ENCODE measurements around the gene SDF2.

SDF2 gene

GRCh38 chr17:28657756-28658155 is 4.0 kb downstream of the SDF2 start:
- no peak for ATAC-seq
- no peak for TF ChIP-seq ARNTL (CRISPR knock-in tag; IDR thresholded peaks at IDR 0.05; ENCODE audit: borderline replicate concordance, low read depth)
- no peak for TF ChIP-seq RARB (CRISPR knock-in tag; IDR thresholded peaks at IDR 0.05)
- no peak for TF ChIP-seq ESRRG (CRISPR knock-in tag; IDR thresholded peaks at IDR 0.05)
- no peak for TF ChIP-seq ZC3H10 (CRISPR knock-in tag; IDR thresholded peaks at IDR 0.05)
- TF ChIP-seq CSRNP3 (CRISPR knock-in tag; IDR thresholded peaks at IDR 0.05): no peak
- no peak for TF ChIP-seq ZFP3 (CRISPR knock-in tag; IDR thresholded peaks at IDR 0.05)
- no peak for TF ChIP-seq POU6F1 (CRISPR knock-in tag; IDR thresholded peaks at IDR 0.05; ENCODE audit: borderline replicate concordance, low read depth)
- no peak for TF ChIP-seq ZNF8 (CRISPR knock-in tag; IDR thresholded peaks at IDR 0.05)
- TF ChIP-seq TOX (CRISPR knock-in tag; IDR thresholded peaks at IDR 0.05; ENCODE audit: borderline replicate concordance): no peak
- no peak for TF ChIP-seq GLIS3 (CRISPR knock-in tag; IDR thresholded peaks at IDR 0.05)
- no peak for TF ChIP-seq CSDC2 (CRISPR knock-in tag; IDR thresholded peaks at IDR 0.05)
- TF ChIP-seq ISL1 (CRISPR knock-in tag; IDR thresholded peaks at IDR 0.05): no peak
- no peak for TF ChIP-seq TSHZ2 (CRISPR knock-in tag; IDR thresholded peaks at IDR 0.05)
- TF ChIP-seq CREB5 (CRISPR knock-in tag; IDR thresholded peaks at IDR 0.05; ENCODE audit: low read depth): no peak
- TF ChIP-seq SNAI2 (CRISPR knock-in tag; IDR thresholded peaks at IDR 0.05): no peak
- no peak for TF ChIP-seq PATZ1 (CRISPR knock-in tag; IDR thresholded peaks at IDR 0.05; ENCODE audit: borderline replicate concordance)
- no peak for TF ChIP-seq BACH2 (CRISPR knock-in tag; IDR thresholded peaks at IDR 0.05; ENCODE audit: borderline replicate concordance)
- TF ChIP-seq TCF4 (CRISPR knock-in tag; IDR thresholded peaks at IDR 0.05; ENCODE audit: borderline replicate concordance): no peak
- no peak for TF ChIP-seq PPARA (CRISPR knock-in tag; IDR thresholded peaks at IDR 0.05; ENCODE audit: borderline replicate concordance)

- ATAC-seq: no peak
- TF ChIP-seq CSDC2 (CRISPR knock-in tag; IDR thresholded peaks at IDR 0.05) (no peak), OSR1 (CRISPR knock-in tag; IDR thresholded peaks at IDR 0.05) (no peak), ZNF8 (CRISPR knock-in tag; IDR thresholded peaks at IDR 0.05) (no peak), ZC3H10 (CRISPR knock-in tag; IDR thresholded peaks at IDR 0.05) (no peak), ARNTL (CRISPR knock-in tag; IDR thresholded peaks at IDR 0.05; ENCODE audit: borderline replicate concordance, low read depth) (no peak), CSRNP3 (CRISPR knock-in tag; IDR thresholded peaks at IDR 0.05) (no peak), PATZ1 (CRISPR knock-in tag; IDR thresholded peaks at IDR 0.05; ENCODE audit: borderline replicate concordance) (no peak), ZNF565 (CRISPR knock-in tag; conservative IDR thresholded peaks at IDR 0.05; ENCODE audit: low read depth) (no peak), ZFP3 (CRISPR knock-in tag; IDR thresholded peaks at IDR 0.05) (no peak), BACH2 (CRISPR knock-in tag; IDR thresholded peaks at IDR 0.05; ENCODE audit: borderline replicate concordance) (no peak), TOX (CRISPR knock-in tag; IDR thresholded peaks at IDR 0.05; ENCODE audit: borderline replicate concordance) (no peak), TCF4 (CRISPR knock-in tag; IDR thresholded peaks at IDR 0.05; ENCODE audit: borderline replicate concordance) (no peak), ESRRG (CRISPR knock-in tag; IDR thresholded peaks at IDR 0.05) (no peak), ZNF70 (CRISPR knock-in tag; IDR thresholded peaks at IDR 0.05) (no peak)
Measured at GRCh38 chr17:28655160-28655559, 6.5 kb downstream of the SDF2 start.
